G401 (cell line): ENCODE results near the gene USP6. TPM values are rescaled to one million over a fixed set of nuclear protein-coding genes. Genes with fewer than 3 reads are reported as not detected.
"Not testable (repeated sequence)": the region's sequence is repeated elsewhere in the genome, so short reads cannot be mapped to it uniquely, and the experiment has no call there.

Source experiments
- DNase-seq: peaks from one replicate; pipeline ENCODE4 v3.0.0-alpha.2; 2015; ENCODE audit warnings: low spot score
- in situ Hi-C: cut with HindIII; loops from 2 replicates; pipeline ENCODE4 v1.10.0; 2016; ENCODE audit warnings: low sequenced_read_pairs, mixed read lengths
- total RNA-seq: library from RNA; depleted of rRNA; stranded (reverse); fragments of >200 nt; shearing (Covaris generic); gene quantifications from 2 replicates; pipeline ENCODE4 v1.2.3, GENCODE V29; 2014; rRNA removed

The USP6 gene
- total RNA-seq, 1 experiment from 2014 or later, result not detected

DNA sequence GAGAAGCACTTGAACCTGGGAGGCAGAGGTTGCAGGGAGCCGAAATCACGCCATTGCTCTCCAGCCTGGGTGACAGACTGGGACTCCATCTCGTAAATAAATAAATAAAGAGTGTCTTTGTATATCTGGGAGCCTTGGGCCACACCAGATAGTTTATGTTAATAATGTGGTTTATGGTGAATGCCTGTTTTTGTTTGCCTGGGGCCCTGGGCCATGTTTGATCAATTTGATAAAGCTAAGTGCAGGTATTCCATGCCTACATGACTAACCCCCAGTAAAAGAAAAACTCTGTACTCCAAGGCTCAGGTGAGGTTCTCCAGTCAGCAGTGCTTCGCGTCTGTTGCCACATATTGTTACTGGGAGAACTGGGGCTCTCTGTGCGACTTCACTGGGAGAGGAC, 103.7 kb downstream of the USP6 start:
- in situ Hi-C loops, result no loop called here
- no peak for DNase-seq

DNA sequence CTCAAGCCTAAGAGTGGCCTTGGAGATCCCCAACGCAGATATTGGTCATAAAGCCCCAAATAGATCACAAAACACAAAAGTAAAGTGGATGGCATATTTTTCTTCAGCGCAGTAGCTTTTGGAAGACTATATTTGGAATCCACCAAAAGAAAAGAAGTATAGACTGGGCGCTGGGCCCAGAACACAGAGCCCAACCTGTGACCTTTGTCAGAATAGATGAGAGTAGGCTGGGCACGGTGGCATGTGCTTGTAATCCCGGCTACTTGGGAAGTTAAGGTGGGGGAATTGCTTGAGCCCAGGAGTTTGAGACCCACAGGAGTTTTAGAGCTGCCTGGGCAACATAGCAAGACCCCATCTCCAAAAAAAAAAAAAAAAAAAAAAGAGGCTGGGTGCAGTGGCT, 104.2 kb downstream of the USP6 start:
- in situ Hi-C loops, result no loop called here
- DNase-seq, result no peak

DNA sequence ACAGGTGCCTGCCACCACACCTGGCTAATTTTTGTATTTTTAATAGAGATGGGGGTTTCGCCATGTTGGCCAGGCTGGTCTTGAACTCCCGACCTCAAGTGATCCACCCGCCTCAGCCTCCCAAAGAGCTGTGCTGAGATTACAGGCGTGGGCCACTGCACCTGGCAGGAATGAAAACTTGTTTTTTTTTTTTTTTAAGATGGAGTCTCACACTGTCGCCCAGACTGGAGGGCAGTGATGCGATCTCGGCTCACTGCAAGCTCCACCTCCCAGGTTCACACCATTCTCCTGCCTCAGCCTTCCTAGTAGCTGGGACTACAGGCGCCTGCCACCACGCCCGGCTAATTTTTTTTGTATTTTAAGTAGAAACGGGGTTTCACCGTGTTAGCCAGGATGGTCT, 106.1 kb downstream of the USP6 start:
- DNase-seq, in situ Hi-C loops: not testable (repeated sequence)

Other genes starting within 250 kb of the USP6 start
- gene C17orf107, start 216.5 kb upstream of the USP6 start, total RNA-seq, result not detected in 2 replicates
- not detected in 2 replicates for gene CHRNE, start 212.9 kb upstream of the USP6 start, total RNA-seq
- not detected in 2 replicates for gene GP1BA, start 183.8 kb upstream of the USP6 start, total RNA-seq
- gene SLC25A11, start 176.0 kb upstream of the USP6 start, total RNA-seq, result 111 and 132 TPM in 2 replicates
- gene RNF167, start 175.8 kb upstream of the USP6 start, total RNA-seq, result 86.0 and 97.4 TPM in 2 replicates
- 563 and 707 TPM in 2 replicates for gene PFN1, start 167.5 kb upstream of the USP6 start, total RNA-seq
- gene ENO3, start 164.9 kb upstream of the USP6 start, total RNA-seq, result 52.8 and 75.4 TPM in 2 replicates
- 32.3 and 59.7 TPM in 2 replicates for gene SPAG7, start 148.2 kb upstream of the USP6 start, total RNA-seq
- gene CAMTA2, start 128.4 kb upstream of the USP6 start, total RNA-seq, result 6.9 and 16.9 TPM in 2 replicates
- gene INCA1, start 118.5 kb upstream of the USP6 start, total RNA-seq, result 0.14 TPM in 1 of 2 replicates, not detected in the other
- 75.6 and 95.9 TPM in 2 replicates for gene KIF1C, start 118.1 kb upstream of the USP6 start, total RNA-seq
- gene SLC52A1, start 80.6 kb upstream of the USP6 start, total RNA-seq, result not detected in 2 replicates
- gene ZFP3, start 37.6 kb upstream of the USP6 start, total RNA-seq, result not detected in 2 replicates
- 10.1 and 11.8 TPM in 2 replicates for gene ZNF232, start 4.2 kb upstream of the USP6 start, total RNA-seq
- 9.1 and 18.1 TPM in 2 replicates for gene ZNF594, start 75.8 kb downstream of the USP6 start, total RNA-seq
- not detected in 2 replicates for gene SCIMP, start 118.8 kb downstream of the USP6 start, total RNA-seq
- gene RABEP1, start 166.3 kb downstream of the USP6 start, total RNA-seq, result 54.0 and 63.0 TPM in 2 replicates